Kidney (tissue), 22 donors: ENCODE data around the gene DAO. TPM values are rescaled to one million over a fixed set of nuclear protein-coding genes. Genes with fewer than 3 reads are reported as not detected.

Experiments used
- DNase-seq, 5 donors: peaks; one replicate each; pipeline ENCODE4 v3.0.0-alpha.2; 2013 to 2020
- FAIRE-seq: peaks from 2 replicates; lab custom pipeline; 2012; peaks lifted over from hg19 to GRCh38; lab: Jason Lieb, UNC
- H3K27ac ChIP-seq, 2 donors: one replicate each; pipeline ENCODE4 v1.7.0; 2013; ENCODE audit warnings: low read depth in 2 of 2, low read length in 2 of 2, inconsistent platforms in 1 of 2
- H3K27me3 ChIP-seq: one replicate; pipeline ENCODE4 v1.7.1; 2013; ENCODE audit warnings: low read length, inconsistent platforms; ENCODE audit not compliant: control insufficient read depth, insufficient read depth
- H3K36me3 ChIP-seq, 3 donors: one replicate each; pipeline versions ENCODE4 v1.7.0 to v1.7.1; 2013; ENCODE audit warnings: low read length in 3 of 3, control low read depth in 1 of 3, inconsistent platforms in 1 of 3; ENCODE audit not compliant: insufficient read depth in 3 of 3, control insufficient read depth in 2 of 3
- H3K4me1 ChIP-seq, 3 donors: one replicate each; pipeline versions ENCODE4 v1.7.0 to v1.7.1; 2013; ENCODE audit warnings: low read length in 3 of 3, inconsistent platforms in 1 of 3, low read depth in 1 of 3; ENCODE audit not compliant: control insufficient read depth in 2 of 3, insufficient read depth in 2 of 3
- H3K4me3 ChIP-seq, 3 donors: one replicate each; pipeline versions ENCODE4 v1.7.0 to v1.8.1; 2013; ENCODE audit warnings: low read length in 3 of 3, control low read depth in 1 of 3, inconsistent platforms in 1 of 3
- H3K9ac ChIP-seq, 3 donors: one replicate each; pipeline versions ENCODE4 v1.7.0 to v1.7.1; 2013; ENCODE audit warnings: low read length in 3 of 3, control low read depth in 1 of 3, inconsistent platforms in 1 of 3
- H3K9me3 ChIP-seq, 3 donors: one replicate each; pipeline versions ENCODE4 v1.7.0 to v1.7.1; 2013; ENCODE audit warnings: low read length in 3 of 3, control low read depth in 1 of 3, inconsistent platforms in 1 of 3; ENCODE audit not compliant: control insufficient read depth in 2 of 3, insufficient read depth in 1 of 3
- CTCF ChIP-seq: IDR thresholded peaks from 3 replicates; pipeline ENCODE4 v1.5.1; 2012; ENCODE audit warnings: mild to moderate bottlenecking, moderate library complexity, borderline replicate concordance; ENCODE audit not compliant: insufficient read depth; ENCODE audit errors: extremely low read depth
- intact Hi-C: fragments of 100-400 bp; cut with DNase I; formaldehyde crosslinking; loops from one replicate; pipeline ENCODE4 v1.11.1; 2022
- long read RNA-seq, 10 donors: library from polyadenylated mRNA in 1 of 10; unstranded in 1 of 10; transcript quantifications; one replicate each; pipeline ENCODE4 v2.0.0 and lab custom pipeline, GENCODE V29; 2021 to 2026
- polyA plus RNA-seq: library from polyadenylated mRNA; stranded (reverse); fragments of 350-450 nt; fragmentation: Illumina TruSeq; extraction: RNeasy Lipid Tissue Mini Kit (QIAGEN cat#74804); gene quantifications from one replicate; pipeline ENCODE4 v1.2.3, GENCODE V29; 2014; ENCODE audit warnings: low read depth, low replicate concordance; ENCODE audit not compliant: insufficient read depth
- total RNA-seq: library from RNA; stranded (reverse); fragmentation: NEBNext Ultra II Directional; extraction: Animal tissue kit (Norgen Biotek cat#: 25700); gene quantifications from one replicate; pipeline ENCODE4 v1.2.1, GENCODE V29; 2021
- donor health status: control.
- donor health status: control.
- donor health status: control.
- donor health status: control.
- donor health status: control.
- donor health status: DM: yes; HTN: yes; CAD: no.
- donor health status: Normal renal cell carcinoma (clear cell type).

The DAO gene
- total RNA-seq (0.41 TPM), polyA plus RNA-seq (50.4 TPM)
- long read RNA-seq, donor 1: 0 reads
- long read RNA-seq, donor 2: 0 reads
- long read RNA-seq, donor 3: 0 reads
- long read RNA-seq, donor 4: 0 reads
- long read RNA-seq, donor 5: 0 reads
- long read RNA-seq, donor 6: 0 reads
- long read RNA-seq, donor 7: 0 reads
- long read RNA-seq, donor 8: 0 reads
- long read RNA-seq, donor 9, partial matches to known transcripts: 0 of 1 reads
- long read RNA-seq, donor 9, other reads (novel, unspliced or antisense): 0 of 1 reads
- long read RNA-seq, donor 10, partial matches to known transcripts: 0 of 1 reads
- long read RNA-seq, donor 10, other reads (novel, unspliced or antisense): 0 of 1 reads

GRCh38 chr12:108879615-108880254 is at the start of gene DAO:
Gene DAO, plus strand, starts transcription at chr12:108880092. Its CDS starts 4,915 bp downstream, at chr12:108885007.
- Histone ChIP-seq H3K36me3 (no peaks in the 10 kb centered on the region), H3K4me1 (peaks cover 0 to 14% (median 6%) of the 10 kb centered on the region in 3 donors), H3K9me3 (no peaks in the 10 kb centered on the region), H3K27ac (peak within 1 kb of the TSS; percentile 48 to 67), H3K4me3 (peak within 1 kb of the TSS in 2 of 3 donors; percentile 65 to 75), H3K27me3 (no peaks in the 10 kb centered on the region), H3K9ac (peak within 1 kb of the TSS in 1 of 3 donors; percentile 67)
- intact Hi-C loops: no loop called here
- TF ChIP-seq CTCF: no peak
- DNase-seq (peak in 2 of 5 donors; percentile 37 to 60), FAIRE-seq (no peak)

GRCh38 chr12:108831309-108831991 is 48.4 kb upstream of the DAO start:
- H3K9ac ChIP-seq: no peak overlapping the region
- intact Hi-C loops: no loop called here
- no peaks in the 10 kb centered on the region for H3K27me3 ChIP-seq
- no peak for TF ChIP-seq CTCF
- H3K4me3 ChIP-seq: no peak overlapping the region
- FAIRE-seq (no peak), DNase-seq (no peak)
- H3K9me3 ChIP-seq: no peaks in the 10 kb centered on the region
- peaks cover 4 to 24% (median 11%) of the 10 kb centered on the region in 3 donors for H3K36me3 ChIP-seq
- H3K27ac ChIP-seq: no peak overlapping the region
- H3K4me1 ChIP-seq: peaks cover 0 to 41% (median 26%) of the 10 kb centered on the region in 3 donors

- DNase-seq (no peak), FAIRE-seq (no peak)
- no peaks in the 10 kb centered on the region for H3K27me3 ChIP-seq
- H3K4me3 ChIP-seq: no peak overlapping the region
- H3K9ac ChIP-seq: no peak overlapping the region
- intact Hi-C loops: no loop called here
- H3K36me3 ChIP-seq: peaks cover 4 to 24% (median 14%) of the 10 kb centered on the region in 3 donors
- no peaks in the 10 kb centered on the region for H3K9me3 ChIP-seq
- peak overlapping the region in 1 of 2 donors; percentile 81 for H3K27ac ChIP-seq
- TF ChIP-seq CTCF: no peak
- H3K4me1 ChIP-seq: peaks cover 0 to 38% (median 18%) of the 10 kb centered on the region in 3 donors
Measured at GRCh38 chr12:108832208-108832607, 47.7 kb upstream of the DAO start.
